GM12801 (cell line): ENCODE data around the gene GCGR.

Experiments
- CTCF ChIP-seq: IDR thresholded peaks from one replicate; pipeline ENCODE4 v1.5.1; 2011; ENCODE audit warnings: control low read depth; ENCODE audit not compliant: insufficient read length; ENCODE audit errors: extremely low read depth

GCGR gene

GRCh38 chr17:81829858-81830257 is 25.9 kb downstream of the GCGR start:
- no peak for TF ChIP-seq CTCF

- no peak for TF ChIP-seq CTCF
Observed at GRCh38 chr17:81831563-81831956, 27.6 kb downstream of the GCGR start.

GRCh38 chr17:81831957-81832607 is 28.1 kb downstream of the GCGR start:
- TF ChIP-seq CTCF, result no peak

GRCh38 chr17:81832608-81833159 is 28.7 kb downstream of the GCGR start:
- TF ChIP-seq CTCF, result no peak

DNA sequence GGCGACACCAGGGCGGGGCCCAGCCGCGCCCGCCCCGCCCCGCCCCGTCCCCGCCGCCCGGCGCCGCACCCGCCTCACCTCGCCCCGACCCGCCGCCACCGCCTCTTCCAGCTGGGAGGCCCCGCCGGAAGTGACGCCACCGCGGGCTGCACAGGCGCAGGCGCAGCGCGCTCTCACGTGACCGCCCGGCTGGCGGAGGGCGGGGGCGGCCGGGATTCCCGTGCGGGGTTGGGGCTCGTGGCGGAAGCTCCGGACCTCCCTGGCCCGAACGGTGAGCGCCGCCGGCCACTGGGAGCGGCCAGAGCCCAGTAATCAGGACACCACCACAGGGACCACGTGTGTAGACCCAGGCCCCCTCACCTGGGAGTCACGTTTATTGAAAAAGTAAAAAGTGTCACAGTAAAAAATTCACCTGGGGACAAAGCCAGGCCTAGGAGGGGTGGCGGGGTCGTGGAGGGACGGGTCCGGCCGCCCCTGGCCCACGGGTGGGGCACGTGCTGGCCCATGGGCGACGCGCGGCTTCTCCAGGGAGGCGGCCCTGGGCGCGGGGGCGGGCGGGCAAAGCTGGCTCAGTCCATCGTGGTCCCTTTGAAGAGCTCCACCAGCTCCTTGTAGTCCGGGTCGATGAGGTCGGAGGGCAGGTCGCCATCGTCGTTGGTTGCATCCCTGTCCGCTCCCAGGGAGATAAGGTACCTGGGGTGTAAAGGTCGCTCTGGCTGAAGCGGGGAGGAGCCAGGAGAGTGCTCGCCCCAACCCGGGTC is 29.4 kb downstream of the GCGR start, which contains the start of gene MCRIP1:
Gene MCRIP1 (minus strand): TSS at position 132 of the 761 bp plus-strand sequence. CDS start 8,785 bp downstream, outside the sequence.
- no peak for TF ChIP-seq CTCF

GRCh38 chr17:81833921-81834830 is 30.2 kb downstream of the GCGR start:
- no peak for TF ChIP-seq CTCF

DNA sequence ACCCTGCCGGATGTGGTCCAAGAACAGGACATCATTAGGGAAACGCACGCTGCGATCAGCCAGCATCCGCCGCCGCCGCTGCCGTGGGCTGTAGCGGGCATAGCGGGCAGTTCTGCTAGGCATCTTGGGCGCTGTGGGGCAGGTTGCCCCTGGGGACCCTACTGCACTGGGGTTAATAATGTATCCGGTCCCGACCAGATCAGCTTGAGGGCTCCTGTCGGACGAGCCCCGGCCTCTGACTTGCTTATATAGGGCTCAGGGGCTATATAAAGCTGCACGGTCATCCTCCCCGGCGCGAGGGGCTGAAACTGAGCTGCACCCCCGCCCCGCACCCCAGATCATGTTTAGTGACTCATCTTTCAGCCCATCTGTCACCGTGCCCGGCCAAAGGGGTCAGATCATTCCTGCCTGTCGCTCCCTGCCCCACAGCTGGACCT is 30.9 kb downstream of the GCGR start, which contains the start of gene PPP1R27:
Gene PPP1R27 (minus strand): TSS at position 220 of the 437 bp plus-strand sequence. CDS start 97 bp downstream, at position 123.
- TF ChIP-seq CTCF, result no peak
